Testis (tissue), 3 donors: ENCODE results near the gene FRMD1. TPM values are rescaled to one million over a fixed set of nuclear protein-coding genes. Genes with fewer than 3 reads are reported as not detected.

Source experiments
- DNase-seq: peaks from one replicate; pipeline ENCODE4 v3.0.0-alpha.2; 2019
- H3K27ac ChIP-seq, 2 donors: fragments of 200-600 bp; sonication (generic); one replicate each; pipeline ENCODE4 v1.5.1; 2019
- H3K27me3 ChIP-seq: fragments of 200-600 bp; sonication (generic); one replicate; pipeline ENCODE4 v1.5.1; 2019
- H3K36me3 ChIP-seq: fragments of 200-600 bp; sonication (generic); one replicate; pipeline ENCODE4 v1.5.1; 2017; ENCODE audit warnings: low read depth; ENCODE audit errors: missing control alignments
- H3K4me1 ChIP-seq: fragments of 200-600 bp; sonication (generic); one replicate; pipeline ENCODE4 v1.5.1; 2019
- H3K4me3 ChIP-seq, 2 donors: fragments of 200-600 bp; sonication (generic); one replicate each; pipeline ENCODE4 v1.5.1; 2017 to 2019
- H3K9me3 ChIP-seq: fragments of 200-600 bp; sonication (generic); one replicate; pipeline ENCODE4 v1.5.1; 2017
- CTCF ChIP-seq, 3 experiments: fragments of 450-650 bp in 2 of 3; fragments of 200-600 bp in 1 of 3; sonication (generic) in 1 of 3; IDR thresholded peaks; one replicate each; pipeline ENCODE4 v1.5.1; 2016 to 2019; ENCODE audit warnings: antibody characterized with exemption in 3 of 3, mild to moderate bottlenecking in 2 of 3, moderate library complexity in 1 of 3
- POLR2A ChIP-seq: fragments of 450-650 bp; IDR thresholded peaks from one replicate; pipeline ENCODE4 v1.6.1; 2017; ENCODE audit warnings: antibody characterized with exemption, mild to moderate bottlenecking, moderate library complexity
- WGBS, 2 donors: methylation state at CpG; one replicate each; pipeline ENCODE4 v1.1.5; 2018; 5-methylcytosine and 5-hydroxymethylcytosine counted together
- intact Hi-C: fragments of 100-400 bp; cut with DNase I; formaldehyde crosslinking; loops from one replicate; pipeline ENCODE4 v1.15.1; 2023; ENCODE audit warnings: low total_unique reads
- polyA plus RNA-seq: library from polyadenylated mRNA; stranded (reverse); fragments of 350-450 nt; fragmentation: Illumina TruSeq; extraction: RNeasy Lipid Tissue Mini Kit (QIAGEN cat#74804); gene quantifications from one replicate; pipeline ENCODE4 v1.2.3, GENCODE V29; 2014; ENCODE audit warnings: low read depth, low replicate concordance; ENCODE audit not compliant: insufficient read depth
- total RNA-seq, 2 donors: library from RNA; depleted of rRNA; stranded (reverse); fragments of >200 nt; gene quantifications; one replicate each; pipeline ENCODE4 v1.2.3, GENCODE V29; 2016

The FRMD1 gene
- total and polyA plus RNA-seq, 3 donors from 2014 or later, result 7.2 to 13.5 (median 8.0) TPM

GRCh38 chr6:168102315-168102985, 23.4 kb upstream of the FRMD1 start:
- 68 to 73% methylated on average over 10 of the region's 10 CpGs for WGBS, 2 donors
- intact Hi-C loops, result no loop called here
- Histone ChIP-seq H3K4me3 (no peak overlapping the region), H3K4me1 (no peaks in the 10 kb centered on the region), H3K9me3 (no peaks in the 10 kb centered on the region), H3K27ac (no peak overlapping the region), H3K27me3 (no peaks in the 10 kb centered on the region), H3K36me3 (no peaks in the 10 kb centered on the region)
- TF ChIP-seq CTCF (IDR thresholded peaks at IDR 0.05) (no peak), POLR2A (no peak)
- no peak for DNase-seq

- Histone ChIP-seq H3K27me3 (no peaks in the 10 kb centered on the region), H3K4me1 (no peaks in the 10 kb centered on the region), H3K9me3 (no peaks in the 10 kb centered on the region), H3K36me3 (no peaks in the 10 kb centered on the region), H3K4me3 (peak overlapping the region in 1 of 2 donors; percentile 31), H3K27ac (no peak overlapping the region)
- WGBS, 2 donors, result 48% methylated on average over 7 to 43 of the region's 61 CpGs
- DNase-seq, result no peak
- TF ChIP-seq CTCF (IDR thresholded peaks at IDR 0.05), result no peak
- no peak for TF ChIP-seq POLR2A
- intact Hi-C loops, result no loop called here
These were observed 22.7 kb upstream of the FRMD1 start for GRCh38 chr6:168101590-168102314.

GRCh38 chr6:168100803-168101589, 22.0 kb upstream of the FRMD1 start:
- TF ChIP-seq POLR2A (no peak), CTCF (IDR thresholded peaks at IDR 0.05) (no peak)
- H3K4me1 ChIP-seq, result no peaks in the 10 kb centered on the region
- no peaks in the 10 kb centered on the region for H3K9me3 ChIP-seq
- 26 to 27% methylated on average over 6 to 32 of the region's 52 CpGs for WGBS, 2 donors
- DNase-seq, result no peak
- no peaks in the 10 kb centered on the region for H3K36me3 ChIP-seq
- peak overlapping the region in 1 of 2 donors; percentile 31 for H3K4me3 ChIP-seq
- no peaks in the 10 kb centered on the region for H3K27me3 ChIP-seq
- intact Hi-C loops, result no loop called here
- no peak overlapping the region for H3K27ac ChIP-seq

- H3K36me3 ChIP-seq, result no peaks in the 10 kb centered on the region
- H3K27me3 ChIP-seq, result no peaks in the 10 kb centered on the region
- no peak for TF ChIP-seq CTCF (IDR thresholded peaks at IDR 0.05)
- no peak for TF ChIP-seq POLR2A
- WGBS, 2 donors, result 82 to 90% methylated on average over 21 to 26 of the region's 26 CpGs
- H3K9me3 ChIP-seq, result no peaks in the 10 kb centered on the region
- H3K27ac ChIP-seq, result no peak overlapping the region
- H3K4me1 ChIP-seq, result no peaks in the 10 kb centered on the region
- DNase-seq, result no peak
- intact Hi-C loops, result no loop called here
- H3K4me3 ChIP-seq, result no peak overlapping the region
These were observed 21.2 kb upstream of the FRMD1 start for GRCh38 chr6:168100011-168100802.
